Urinary bladder (tissue), 4 donors: ENCODE measurements around the gene FOXK1. TPM values are rescaled to one million over a fixed set of nuclear protein-coding genes. Genes with fewer than 3 reads are reported as not detected.

Experiments used
- DNase-seq: peaks from one replicate; pipeline ENCODE4 v3.0.0-alpha.2; 2015; ENCODE audit errors: extremely low spot score
- H3K27ac ChIP-seq: one replicate; pipeline ENCODE4 v1.5.1; 2013; ENCODE audit warnings: low read depth, mild to moderate bottlenecking, moderate library complexity
- H3K36me3 ChIP-seq: one replicate; pipeline ENCODE4 v1.6.1; 2013; ENCODE audit warnings: mild to moderate bottlenecking, moderate library complexity; ENCODE audit not compliant: insufficient read depth
- H3K4me1 ChIP-seq: one replicate; pipeline ENCODE4 v1.6.1; 2013; ENCODE audit warnings: mild to moderate bottlenecking, moderate library complexity; ENCODE audit not compliant: insufficient read depth
- H3K4me3 ChIP-seq: one replicate; pipeline ENCODE4 v1.5.1; 2013; ENCODE audit warnings: low read depth, low read length
- WGBS: extraction: QIAGEN DNeasy Blood & Tissue Kit; methylation state at CpG from one replicate; pipeline ENCODE4 v1.1.7; 2013; 5-methylcytosine and 5-hydroxymethylcytosine counted together
- polyA plus RNA-seq: library from polyadenylated mRNA; stranded (reverse); fragments of 200-250 nt; gene quantifications from one replicate; pipeline ENCODE4 v1.2.3, GENCODE V29; 2013
- total RNA-seq: library from RNA; depleted of rRNA; stranded (reverse); fragments of >200 nt; gene quantifications from one replicate; pipeline ENCODE4 v1.2.3, GENCODE V29; 2014
- donor health status: healthy with polysubstance abuse.
- donor health status: healthy.

FOXK1 gene
- total and polyA plus RNA-seq, 2 donors = 8.1 to 22.2 TPM

- H3K27ac ChIP-seq = no peak overlapping the region
- no peak overlapping the region for H3K4me3 ChIP-seq
- DNase-seq = no peak
- WGBS = 28% methylated on average over 7 of the region's 7 CpGs
- peaks cover 3% of the 10 kb centered on the region for H3K36me3 ChIP-seq
- H3K4me1 ChIP-seq = no peaks in the 10 kb centered on the region
These were observed 87.7 kb downstream of the FOXK1 start for GRCh38 chr7:4769761-4770160.

GRCh38 chr7:4770886-4771285 is 88.8 kb downstream of the FOXK1 start:
- H3K4me3 ChIP-seq = no peak overlapping the region
- no peaks in the 10 kb centered on the region for H3K4me1 ChIP-seq
- WGBS = 81% methylated on average over 9 of the region's 9 CpGs
- DNase-seq = no peak
- H3K27ac ChIP-seq = no peak overlapping the region
- peaks cover 3% of the 10 kb centered on the region for H3K36me3 ChIP-seq

- no peak for DNase-seq
- Histone ChIP-seq H3K36me3 (peaks cover 3% of the 10 kb centered on the region), H3K27ac (no peak overlapping the region), H3K4me1 (no peaks in the 10 kb centered on the region), H3K4me3 (no peak overlapping the region)
- 86% methylated on average over 9 of the region's 9 CpGs for WGBS
These were observed 89.6 kb downstream of the FOXK1 start for GRCh38 chr7:4771737-4772136.

GRCh38 chr7:4772306-4772705 is 90.2 kb downstream of the FOXK1 start:
- H3K4me1 ChIP-seq = no peaks in the 10 kb centered on the region

GRCh38 chr7:4774007-4774406 is 91.9 kb downstream of the FOXK1 start:
- H3K4me1 ChIP-seq = no peaks in the 10 kb centered on the region
- no peak overlapping the region for H3K27ac ChIP-seq
- H3K4me3 ChIP-seq = no peak overlapping the region
- H3K36me3 ChIP-seq = peaks cover 3% of the 10 kb centered on the region
- 82% methylated on average over 12 of the region's 12 CpGs for WGBS
- no peak for DNase-seq

More at GRCh38 chr7:4772306-4772705, 90.2 kb downstream of the FOXK1 start:
- 93% methylated on average over 6 of the region's 6 CpGs for WGBS
- DNase-seq = no peak
- Histone ChIP-seq H3K4me3 (no peak overlapping the region), H3K27ac (no peak overlapping the region), H3K36me3 (peaks cover 3% of the 10 kb centered on the region)

- 9% methylated on average over 24 of the region's 24 CpGs for WGBS
- DNase-seq = peak; percentile 33
- H3K4me1 ChIP-seq = no peaks in the 10 kb centered on the region
- peaks cover 3% of the 10 kb centered on the region for H3K36me3 ChIP-seq
- H3K4me3 ChIP-seq = peak overlapping the region; percentile 77
- peak overlapping the region; percentile 92 for H3K27ac ChIP-seq
These were observed 92.7 kb downstream of the FOXK1 start for GRCh38 chr7:4774658-4775249.

GRCh38 chr7:4775250-4775847 is 93.3 kb downstream of the FOXK1 start, which contains the start of gene AP5Z1:
Gene AP5Z1 (plus strand): TSS chr7:4775623. CDS start chr7:4775716, 93 bp downstream.
- no peaks in the 10 kb centered on the region for H3K4me1 ChIP-seq
- H3K4me3 ChIP-seq = peak within 1 kb of the TSS; percentile 77
- peak; percentile 88 for DNase-seq
- WGBS = under 1% methylated on average over 55 of the region's 55 CpGs
- H3K36me3 ChIP-seq = peaks cover 3% of the 10 kb centered on the region
- H3K27ac ChIP-seq = peak within 1 kb of the TSS; percentile 92

- Histone ChIP-seq H3K27ac (peak overlapping the region; percentile 91), H3K4me1 (no peaks in the 10 kb centered on the region), H3K36me3 (no peaks in the 10 kb centered on the region), H3K4me3 (peak overlapping the region; percentile 77)
- no peak for DNase-seq
- 22% methylated on average over 32 of the region's 32 CpGs for WGBS
These were observed 93.9 kb downstream of the FOXK1 start for GRCh38 chr7:4775848-4776623.

- peaks cover 2% of the 10 kb centered on the region for H3K36me3 ChIP-seq
- DNase-seq = no peak
- H3K4me1 ChIP-seq = no peaks in the 10 kb centered on the region
- 92% methylated on average over 5 of the region's 5 CpGs for WGBS
- no peak overlapping the region for H3K27ac ChIP-seq
- no peak overlapping the region for H3K4me3 ChIP-seq
These were observed 97.0 kb downstream of the FOXK1 start for GRCh38 chr7:4779118-4779517.

- 96% methylated on average over 27 of the region's 27 CpGs for WGBS
These were observed 99.4 kb downstream of the FOXK1 start for GRCh38 chr7:4781366-4782069.

GRCh38 chr7:4782333-4783291 is 100.5 kb downstream of the FOXK1 start:
- no peak for DNase-seq
- Histone ChIP-seq H3K4me3 (no peak overlapping the region), H3K27ac (no peak overlapping the region), H3K36me3 (peaks cover 5% of the 10 kb centered on the region), H3K4me1 (no peaks in the 10 kb centered on the region)
- WGBS = 92% methylated on average over 36 of the region's 36 CpGs

More at GRCh38 chr7:4781366-4782069, 99.4 kb downstream of the FOXK1 start:
- Histone ChIP-seq H3K27ac (no peak overlapping the region), H3K4me3 (no peak overlapping the region), H3K36me3 (peaks cover 5% of the 10 kb centered on the region), H3K4me1 (no peaks in the 10 kb centered on the region)
- DNase-seq = no peak

- no peak overlapping the region for H3K27ac ChIP-seq
- H3K36me3 ChIP-seq = peaks cover 5% of the 10 kb centered on the region
- no peak for DNase-seq
- WGBS = 90% methylated on average over 16 of the region's 16 CpGs
- H3K4me3 ChIP-seq = no peak overlapping the region
- H3K4me1 ChIP-seq = no peaks in the 10 kb centered on the region
These were observed 101.2 kb downstream of the FOXK1 start for GRCh38 chr7:4783292-4783652.
